Astrocyte (in vitro differentiated cells and primary cell): ENCODE results near the gene PSMD9. TPM values are rescaled to one million over a fixed set of nuclear protein-coding genes. Genes with fewer than 3 reads are reported as not detected.
A peak's percentile ranks its signal among the peaks of the same experiment; 100 is the strongest.
"Not testable (repeated sequence)": the region's sequence is repeated elsewhere in the genome, so short reads cannot be mapped to it uniquely, and the experiment has no call there.

Experiments used
- DNase-seq: peaks from one replicate; pipeline ENCODE4 v3.0.0-alpha.2; 2010; ENCODE audit warnings: low read depth
- FAIRE-seq: peaks from 2 replicates; lab custom pipeline; 2011; peaks lifted over from hg19 to GRCh38; lab: Jason Lieb, UNC
- H2AFZ ChIP-seq: 2 replicates; pipeline ENCODE4 v1.6.0; 2012; ENCODE audit warnings: low read depth, low read length, inconsistent platforms
- H3K27ac ChIP-seq: 2 replicates; pipeline ENCODE4 v1.5.1; 2011; ENCODE audit warnings: low read depth, low read length, inconsistent platforms
- H3K27me3 ChIP-seq: 2 replicates; pipeline ENCODE4 v1.6.0; 2011; ENCODE audit warnings: low read length, inconsistent platforms; ENCODE audit not compliant: insufficient read depth
- H3K36me3 ChIP-seq: 2 replicates; pipeline ENCODE4 v1.5.1; 2011; ENCODE audit warnings: low read length, inconsistent platforms; ENCODE audit not compliant: insufficient read depth
- H3K4me1 ChIP-seq: 2 replicates; pipeline ENCODE4 v1.5.1; 2011; ENCODE audit warnings: low read length, inconsistent platforms; ENCODE audit not compliant: insufficient read depth
- H3K4me2 ChIP-seq: 2 replicates; pipeline ENCODE4 v1.6.0; 2012; ENCODE audit warnings: low read length, inconsistent platforms
- H3K4me3 ChIP-seq: 2 replicates; pipeline ENCODE4 v1.5.1; 2011; ENCODE audit warnings: low read depth, mild to moderate bottlenecking, low read length, inconsistent platforms; ENCODE audit not compliant: insufficient read depth
- H3K79me2 ChIP-seq: 2 replicates; pipeline ENCODE4 v1.6.0; 2012; ENCODE audit warnings: mild to moderate bottlenecking, low read length, inconsistent platforms; ENCODE audit not compliant: insufficient read depth
- H3K9ac ChIP-seq: 2 replicates; pipeline ENCODE4 v1.6.0; 2012; ENCODE audit warnings: mild to moderate bottlenecking, low read length, inconsistent platforms
- H3K9me3 ChIP-seq: 2 replicates; pipeline ENCODE4 v1.5.1; 2012; ENCODE audit warnings: low read depth, mild to moderate bottlenecking, low read length, inconsistent platforms; ENCODE audit not compliant: insufficient read depth
- H4K20me1 ChIP-seq: 2 replicates; pipeline ENCODE4 v1.6.0; 2012; ENCODE audit warnings: low read length, inconsistent platforms; ENCODE audit not compliant: insufficient read depth
- H3K27ac Mint-ChIP-seq: one replicate; pipeline ENCODE4 v1.8.0; 2021; ENCODE audit warnings: mild to moderate bottlenecking, mixed read lengths; ENCODE audit not compliant: unreplicated experiment
- H3K27me3 Mint-ChIP-seq: one replicate; pipeline ENCODE4 v1.8.0; 2021; ENCODE audit warnings: low read depth, mixed read lengths; ENCODE audit not compliant: unreplicated experiment
- H3K36me3 Mint-ChIP-seq: one replicate; pipeline ENCODE4 v1.8.0; 2021; ENCODE audit warnings: low read depth, mixed read lengths; ENCODE audit not compliant: unreplicated experiment
- H3K4me1 Mint-ChIP-seq: one replicate; pipeline ENCODE4 v1.8.0; 2021; ENCODE audit warnings: low read depth, mixed read lengths; ENCODE audit not compliant: unreplicated experiment
- H3K4me3 Mint-ChIP-seq: one replicate; pipeline ENCODE4 v1.8.0; 2021; ENCODE audit warnings: mild to moderate bottlenecking, moderate library complexity, mixed read lengths; ENCODE audit not compliant: unreplicated experiment
- H3K9me3 Mint-ChIP-seq: one replicate; pipeline ENCODE4 v1.8.0; 2021; ENCODE audit warnings: mild to moderate bottlenecking, mixed read lengths; ENCODE audit not compliant: unreplicated experiment
- EZH2 ChIP-seq: IDR thresholded peaks from 2 replicates; pipeline ENCODE4 v1.6.1; 2012; ENCODE audit warnings: mild to moderate bottlenecking, low read length, inconsistent platforms; ENCODE audit not compliant: insufficient read depth
- total RNA-seq: library from RNA; stranded (reverse); gene quantifications from 2 replicates; pipeline ENCODE4 v1.2.1, GENCODE V29; 2021
- TF ChIP-seq, protein P1 (sequence below): IDR thresholded peaks from 2 replicates; pipeline ENCODE4 v1.5.1; 2011; ENCODE audit warnings: low read depth, mild to moderate bottlenecking, inconsistent platforms, low read length, moderate library complexity; ENCODE audit not compliant: insufficient read depth

The PSMD9 gene
- total RNA-seq, 1 donor from 2014 or later: 63.4 TPM

- FAIRE-seq (no peak), DNase-seq (peak; percentile 84)
- H3K9ac ChIP-seq: peak within 1 kb of the TSS; percentile 38
- no peaks in the 10 kb centered on the region for H3K9me3 ChIP-seq
- H2AFZ ChIP-seq: peak within 1 kb of the TSS; percentile 59
- H3K27ac ChIP-seq: peak within 1 kb of the TSS; percentile 46
- H3K4me2 ChIP-seq: peak within 1 kb of the TSS; percentile 44
- Mint-ChIP-seq H3K36me3 (no peaks in the 10 kb centered on the region), H3K27me3 (peaks cover 11% of the 10 kb centered on the region), H3K9me3 (no peaks in the 10 kb centered on the region), H3K4me1 (peaks cover 5% of the 10 kb centered on the region), H3K27ac (no peak within 1 kb of the TSS), H3K4me3 (no peak within 1 kb of the TSS)
- H3K36me3 ChIP-seq: no peaks in the 10 kb centered on the region
- H3K79me2 ChIP-seq: no peaks in the 10 kb centered on the region
- no peak within 1 kb of the TSS for H3K4me3 ChIP-seq
- peaks cover 28% of the 10 kb centered on the region for H3K4me1 ChIP-seq
- no peaks in the 10 kb centered on the region for H3K27me3 ChIP-seq
- H4K20me1 ChIP-seq: no peaks in the 10 kb centered on the region
- TF ChIP-seq, protein P1, sequence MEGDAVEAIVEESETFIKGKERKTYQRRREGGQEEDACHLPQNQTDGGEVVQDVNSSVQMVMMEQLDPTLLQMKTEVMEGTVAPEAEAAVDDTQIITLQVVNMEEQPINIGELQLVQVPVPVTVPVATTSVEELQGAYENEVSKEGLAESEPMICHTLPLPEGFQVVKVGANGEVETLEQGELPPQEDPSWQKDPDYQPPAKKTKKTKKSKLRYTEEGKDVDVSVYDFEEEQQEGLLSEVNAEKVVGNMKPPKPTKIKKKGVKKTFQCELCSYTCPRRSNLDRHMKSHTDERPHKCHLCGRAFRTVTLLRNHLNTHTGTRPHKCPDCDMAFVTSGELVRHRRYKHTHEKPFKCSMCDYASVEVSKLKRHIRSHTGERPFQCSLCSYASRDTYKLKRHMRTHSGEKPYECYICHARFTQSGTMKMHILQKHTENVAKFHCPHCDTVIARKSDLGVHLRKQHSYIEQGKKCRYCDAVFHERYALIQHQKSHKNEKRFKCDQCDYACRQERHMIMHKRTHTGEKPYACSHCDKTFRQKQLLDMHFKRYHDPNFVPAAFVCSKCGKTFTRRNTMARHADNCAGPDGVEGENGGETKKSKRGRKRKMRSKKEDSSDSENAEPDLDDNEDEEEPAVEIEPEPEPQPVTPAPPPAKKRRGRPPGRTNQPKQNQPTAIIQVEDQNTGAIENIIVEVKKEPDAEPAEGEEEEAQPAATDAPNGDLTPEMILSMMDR: no peak
- no peak for TF ChIP-seq EZH2
Measured at GRCh38 chr12:121858662-121859572, 29.7 kb upstream of the PSMD9 start, which contains the start of gene HPD. HPD (minus strand) TSS chr12:121858859; CDS start chr12:121858823, 36 bp downstream.

GRCh38 chr12:121860257-121860656 lies 28.3 kb upstream of the PSMD9 start:
- Histone ChIP-seq H3K4me1 (peaks cover 28% of the 10 kb centered on the region), H3K36me3 (no peaks in the 10 kb centered on the region), H3K4me2 (no peak overlapping the region), H3K27me3 (no peaks in the 10 kb centered on the region), H3K4me3 (no peak overlapping the region), H3K27ac (no peak overlapping the region), H3K9ac (no peak overlapping the region), H3K9me3 (no peaks in the 10 kb centered on the region), H3K79me2 (no peaks in the 10 kb centered on the region), H4K20me1 (no peaks in the 10 kb centered on the region), H2AFZ (no peak overlapping the region)
- H3K9me3 Mint-ChIP-seq: no peaks in the 10 kb centered on the region
- H3K27ac Mint-ChIP-seq: no peak overlapping the region
- DNase-seq (no peak), FAIRE-seq (no peak)
- TF ChIP-seq, protein P1: no peak
- TF ChIP-seq EZH2: no peak
- peaks cover 5% of the 10 kb centered on the region for H3K4me1 Mint-ChIP-seq
- H3K36me3 Mint-ChIP-seq: no peaks in the 10 kb centered on the region
- H3K4me3 Mint-ChIP-seq: no peak overlapping the region
- H3K27me3 Mint-ChIP-seq: peaks cover 3% of the 10 kb centered on the region

- H3K27ac Mint-ChIP-seq, H3K9ac ChIP-seq, H3K9me3 Mint-ChIP-seq, H3K27me3 Mint-ChIP-seq, H3K4me3 ChIP-seq, H3K4me3 Mint-ChIP-seq, H2AFZ ChIP-seq, H3K4me2 ChIP-seq, H4K20me1 ChIP-seq, H3K27ac ChIP-seq, FAIRE-seq, H3K36me3 ChIP-seq, H3K9me3 ChIP-seq, H3K36me3 Mint-ChIP-seq, H3K4me1 Mint-ChIP-seq, DNase-seq, H3K27me3 ChIP-seq, H3K79me2 ChIP-seq: not testable (repeated sequence)
- H3K4me1 ChIP-seq: peaks cover 28% of the 10 kb centered on the region
Measured at GRCh38 chr12:121860699-121861098, 27.9 kb upstream of the PSMD9 start.
